GM21390 (cell line): ENCODE measurements around the gene TGFB1.
"Not testable (repeated sequence)": the region's sequence is repeated elsewhere in the genome, so short reads cannot be mapped to it uniquely, and the experiment has no call there.

ENCODE experiments used
- ATAC-seq: cut with Tn5 transposase; IDR thresholded peaks from one replicate; pipeline ENCODE4 v1.9.1; 2021; ENCODE audit not compliant: unreplicated experiment

TGFB1 gene

DNA sequence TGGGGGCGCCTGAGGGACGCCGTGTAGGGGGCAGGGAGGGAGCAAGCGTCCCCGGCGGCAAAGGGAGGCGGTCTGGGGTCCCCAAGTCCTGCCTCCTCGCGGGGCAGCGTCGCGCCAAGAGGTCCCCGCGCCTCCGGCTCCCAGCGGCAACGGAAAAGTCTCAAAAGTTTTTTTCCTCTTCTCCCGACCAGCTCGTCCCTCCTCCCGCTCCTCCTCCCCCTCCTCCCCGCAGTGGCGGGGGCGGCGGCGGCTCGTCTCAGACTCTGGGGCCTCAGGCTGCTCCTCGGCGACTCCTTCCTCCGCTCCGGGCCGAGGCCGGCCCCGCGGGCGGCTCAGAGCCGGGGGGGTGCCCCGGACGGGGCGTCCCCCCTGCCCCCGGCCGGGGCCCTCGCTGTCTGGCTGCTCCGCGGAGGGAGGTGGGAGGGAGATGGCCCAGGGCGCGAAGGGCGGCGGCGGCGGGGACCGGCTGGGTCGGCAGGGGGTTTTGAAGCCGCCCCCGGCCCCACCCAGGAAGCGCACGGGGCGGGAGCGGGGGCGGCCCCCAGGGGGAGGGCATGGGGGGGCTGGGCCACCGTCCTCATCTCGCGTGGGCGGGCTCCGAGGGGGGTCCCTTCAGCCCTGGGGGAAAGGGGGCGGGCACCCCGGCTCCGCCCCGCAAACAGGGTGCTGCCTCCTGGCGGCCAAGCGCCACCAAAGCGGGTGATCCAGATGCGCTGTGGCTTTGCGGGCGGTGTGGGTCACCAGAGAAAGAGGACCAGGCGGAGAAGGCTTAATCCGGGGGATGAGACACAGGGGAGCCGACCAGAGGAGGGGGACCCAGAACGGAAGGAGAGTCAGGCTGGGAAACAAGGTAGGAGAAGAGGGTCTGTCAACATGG lies at the start of gene TGFB1:
Gene TGFB1, minus strand, starts transcription at position 457 of the 877 bp plus-strand sequence. CDS start 878 bp downstream, outside the sequence.
- no peak for ATAC-seq

- ATAC-seq: no peak
Measured at GRCh38 chr19:41402010-41402409, 48.3 kb upstream of the TGFB1 start.

GRCh38 chr19:41401483-41401882 lies 47.8 kb upstream of the TGFB1 start:
- ATAC-seq: no peak

DNA sequence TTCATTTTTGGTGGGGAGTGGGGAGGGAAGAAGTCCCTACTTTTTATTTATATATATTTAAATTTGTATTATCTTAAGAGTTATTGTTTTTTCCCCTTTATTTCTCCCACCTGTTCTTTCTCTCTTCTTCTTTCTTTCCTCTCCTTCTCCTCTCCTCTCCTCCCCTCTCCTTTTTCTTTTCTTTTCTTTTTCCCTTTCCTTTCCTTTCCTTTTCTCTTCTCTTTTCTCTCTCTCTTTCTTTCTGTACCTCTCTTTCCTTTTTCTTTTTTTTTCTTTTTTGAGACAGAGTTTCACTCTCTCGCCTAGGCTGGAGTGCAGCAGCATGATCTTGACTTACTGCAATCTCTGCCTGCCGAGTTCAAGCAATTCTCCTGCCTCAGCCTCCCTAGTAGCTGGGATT lies 45.8 kb upstream of the TGFB1 start:
- ATAC-seq: no peak

DNA sequence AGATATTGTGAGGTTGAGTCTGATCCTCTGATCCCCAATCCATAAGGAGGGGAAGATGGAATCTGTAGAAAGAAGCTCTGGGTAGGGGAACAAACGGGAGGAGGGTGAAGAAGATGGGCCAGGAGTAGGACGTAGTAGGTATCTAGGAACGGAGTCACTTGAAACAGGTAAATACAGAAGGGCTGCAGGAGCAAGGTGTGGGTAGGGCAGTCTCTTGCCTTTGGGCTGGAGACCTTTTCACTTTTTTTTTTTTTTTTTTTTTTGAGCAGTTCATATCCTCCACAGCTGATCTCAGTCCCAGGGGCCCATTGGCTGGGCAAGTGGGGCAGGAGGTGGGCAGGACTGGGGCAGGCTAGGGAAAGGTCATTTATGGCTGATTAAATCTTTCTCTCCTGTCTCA lies 45.4 kb upstream of the TGFB1 start:
- ATAC-seq: no peak

DNA sequence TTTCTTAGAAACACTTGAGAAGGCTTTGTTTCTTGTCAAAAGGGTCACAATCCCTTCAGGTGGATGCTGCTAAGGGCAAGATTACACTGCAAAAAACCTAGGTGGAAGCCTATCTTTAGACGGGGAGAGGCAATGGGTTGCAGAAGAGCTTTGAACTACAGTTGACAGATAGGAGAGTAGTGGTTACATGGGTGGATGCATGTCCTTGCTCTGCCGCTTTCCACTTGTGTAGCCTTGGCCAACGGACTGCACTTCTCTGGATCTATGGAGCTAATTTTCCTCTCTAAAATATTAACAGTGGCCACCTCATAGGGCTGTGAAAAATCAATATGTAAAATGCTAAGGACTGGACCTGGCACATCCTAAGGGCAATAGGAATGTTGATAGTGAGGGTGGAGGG lies 44.9 kb upstream of the TGFB1 start:
- ATAC-seq: no peak

DNA sequence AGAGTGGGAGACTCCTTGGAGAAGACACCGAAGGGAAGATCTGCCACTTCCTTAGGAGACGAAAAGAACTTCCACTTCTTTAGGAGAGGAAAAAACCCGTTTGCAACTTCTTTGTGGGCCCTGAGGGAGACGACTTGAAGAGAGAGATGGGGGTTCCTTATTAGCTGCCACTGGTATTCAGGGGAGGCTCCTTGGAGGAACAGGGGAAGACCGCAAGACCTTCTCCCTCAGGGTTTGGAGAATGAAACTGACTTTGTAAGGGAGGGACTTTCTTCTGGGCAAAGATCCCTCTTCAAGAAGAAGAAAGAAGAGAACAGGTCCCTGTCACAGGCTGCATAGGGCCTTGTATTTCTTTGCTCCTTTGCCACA lies 44.3 kb upstream of the TGFB1 start:
- no peak for ATAC-seq

DNA sequence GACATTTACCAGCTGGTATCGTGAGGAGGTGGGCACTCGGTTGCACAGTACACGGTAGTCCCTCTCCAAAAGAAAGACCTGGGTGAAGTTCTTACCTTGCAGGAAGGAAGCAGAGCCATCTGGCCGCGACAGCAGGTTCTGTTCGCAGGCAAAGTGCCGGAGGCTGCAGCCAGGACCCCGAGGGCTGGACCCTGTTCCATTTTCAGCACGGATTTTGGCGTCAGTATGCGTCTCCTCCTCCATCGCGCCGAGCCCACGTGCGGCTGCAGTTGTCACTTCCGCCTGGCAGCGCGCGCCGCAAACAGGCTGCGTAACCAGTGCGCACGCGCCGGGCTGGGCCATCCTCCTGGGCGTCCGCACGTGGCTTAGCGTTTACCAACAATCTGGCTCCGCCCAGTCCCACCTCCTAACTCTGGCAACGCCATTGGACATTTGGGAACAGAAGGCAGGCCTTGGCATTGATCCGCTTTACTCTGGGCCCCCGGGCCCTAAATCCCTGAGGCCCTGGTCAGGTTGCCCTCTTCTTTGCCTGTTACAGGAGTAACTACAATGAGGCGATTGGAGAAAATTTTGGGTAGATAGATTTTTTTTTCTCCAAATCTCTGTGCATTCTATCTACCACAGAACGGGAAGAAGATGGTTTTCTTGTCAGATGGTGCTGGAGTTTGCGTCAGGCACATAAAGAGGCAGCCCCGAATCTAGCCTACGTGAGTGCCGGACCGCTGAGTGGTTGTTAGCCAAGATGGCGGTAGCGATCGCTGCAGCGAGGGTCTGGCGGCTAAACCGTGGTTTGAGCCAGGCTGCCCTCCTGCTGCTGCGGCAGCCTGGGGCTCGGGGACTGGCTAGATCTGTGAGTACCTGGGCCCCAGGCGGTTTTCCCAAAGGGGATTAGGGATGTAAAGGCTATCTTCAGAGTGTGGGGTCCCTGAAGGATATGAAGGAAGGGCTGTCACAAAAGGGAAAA lies 43.6 kb upstream of the TGFB1 start, which contains the start of the genes BCKDHA and EXOSC5:
Gene BCKDHA, plus strand, starts transcription at position 733 of the 964 bp plus-strand sequence. Its CDS starts 10 bp downstream, at position 743.
Gene EXOSC5, minus strand, starts transcription at position 274 of the 964 bp plus-strand sequence. Its CDS starts 31 bp downstream, at position 243.
- ATAC-seq: peak; percentile 85

DNA sequence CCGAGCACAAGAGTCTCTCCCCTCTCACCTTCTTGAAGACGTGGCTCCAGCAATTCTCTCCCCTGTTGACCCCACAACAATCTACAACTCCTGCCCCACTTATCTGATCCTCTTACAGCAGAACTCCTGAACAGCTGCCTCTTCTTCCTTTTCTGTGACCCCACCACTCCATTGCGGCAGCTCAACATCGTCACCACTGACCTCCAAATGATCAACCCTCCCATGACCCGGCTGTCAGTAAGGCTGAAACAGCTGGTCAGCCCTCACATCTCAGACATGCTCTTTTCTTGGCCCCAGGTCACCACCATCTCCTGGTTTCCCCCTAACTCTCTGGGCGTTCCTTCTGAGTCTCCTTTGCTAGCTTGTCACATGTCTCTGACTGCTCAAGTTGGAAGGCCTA lies 41.6 kb upstream of the TGFB1 start:
- no peak for ATAC-seq

DNA sequence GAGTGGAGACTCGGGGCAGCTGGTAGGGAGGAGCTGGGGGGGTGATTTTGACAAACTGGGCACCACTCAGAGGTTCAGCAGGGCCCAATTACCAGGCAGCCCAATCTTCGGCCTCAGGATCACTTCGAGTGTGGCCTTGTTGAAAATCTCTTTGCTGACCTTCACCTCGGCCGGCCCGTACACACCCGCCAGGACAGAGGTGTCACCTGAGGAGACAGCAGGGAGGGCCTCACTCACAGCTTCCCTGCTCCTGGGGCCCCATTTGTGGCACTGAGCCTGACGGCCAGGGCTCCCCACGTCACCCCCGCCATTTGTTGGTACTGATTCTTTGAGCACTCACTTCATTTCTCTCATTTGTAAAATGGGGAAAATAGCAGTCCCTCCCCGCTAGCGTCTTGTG lies 39.1 kb upstream of the TGFB1 start:
- no peak for ATAC-seq

DNA sequence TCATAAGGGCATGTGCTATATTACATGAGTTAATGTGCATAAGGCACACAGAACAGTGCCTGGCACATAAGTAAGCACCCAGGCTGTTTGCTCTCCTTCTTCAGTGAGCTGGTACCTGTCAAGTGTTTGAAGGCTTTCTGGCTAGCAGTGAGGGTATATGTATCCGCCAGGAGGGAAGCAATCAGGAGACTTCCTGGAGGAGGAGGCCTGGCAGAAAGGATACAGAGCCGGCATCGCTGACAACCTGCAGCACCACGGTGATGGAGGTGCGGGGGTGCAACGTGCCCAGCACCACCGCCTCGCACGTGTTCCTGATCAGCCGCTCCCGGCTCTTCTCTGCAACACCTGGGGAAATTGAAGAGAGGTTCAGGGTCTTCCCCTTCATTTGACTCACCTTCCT lies 37.9 kb upstream of the TGFB1 start:
- ATAC-seq: no peak

GRCh38 chr19:41386442-41386841 lies 32.7 kb upstream of the TGFB1 start:
- no peak for ATAC-seq

DNA sequence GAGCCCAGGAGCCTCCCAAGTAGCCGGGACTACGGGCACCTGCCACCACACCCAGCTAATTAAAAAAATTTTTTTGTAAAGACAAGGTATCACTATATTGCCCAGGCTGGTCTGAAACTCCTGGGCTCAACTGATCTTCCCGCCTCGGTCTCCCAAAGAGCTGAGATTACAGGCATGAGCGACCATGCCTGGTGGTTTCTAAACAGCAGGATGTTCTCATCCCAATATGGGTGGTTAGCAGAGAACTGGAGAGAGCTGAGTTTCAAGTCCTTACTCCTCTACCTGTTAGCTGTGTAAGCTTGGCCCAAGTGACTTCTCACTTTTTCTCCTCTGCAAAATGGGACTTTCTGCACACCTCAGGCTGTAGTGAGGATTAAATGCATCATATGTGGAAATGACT lies 30.6 kb upstream of the TGFB1 start:
- ATAC-seq: no peak

DNA sequence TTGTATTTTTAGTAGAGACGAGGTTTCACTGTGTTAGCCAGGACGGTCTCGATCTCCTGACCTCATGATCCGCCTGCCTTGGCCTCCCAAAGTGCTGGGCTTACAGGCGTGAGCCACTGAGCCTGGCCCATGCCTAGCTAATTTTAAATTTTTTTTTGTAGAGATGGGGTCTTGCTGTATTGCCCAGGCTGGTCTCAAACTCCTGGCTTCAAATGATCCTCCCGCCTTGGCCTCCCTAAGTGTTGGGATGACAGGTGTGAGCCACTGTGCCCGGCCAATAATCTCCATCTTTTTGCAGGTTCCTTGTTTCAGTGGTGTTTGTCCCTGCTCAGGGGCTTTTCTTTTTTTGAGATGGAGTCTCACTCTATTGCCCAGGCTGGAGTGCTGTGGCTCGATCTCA lies 27.8 kb upstream of the TGFB1 start:
- ATAC-seq: not testable (repeated sequence)

- no peak for ATAC-seq
Measured at GRCh38 chr19:41377977-41378709, 24.4 kb upstream of the TGFB1 start.

DNA sequence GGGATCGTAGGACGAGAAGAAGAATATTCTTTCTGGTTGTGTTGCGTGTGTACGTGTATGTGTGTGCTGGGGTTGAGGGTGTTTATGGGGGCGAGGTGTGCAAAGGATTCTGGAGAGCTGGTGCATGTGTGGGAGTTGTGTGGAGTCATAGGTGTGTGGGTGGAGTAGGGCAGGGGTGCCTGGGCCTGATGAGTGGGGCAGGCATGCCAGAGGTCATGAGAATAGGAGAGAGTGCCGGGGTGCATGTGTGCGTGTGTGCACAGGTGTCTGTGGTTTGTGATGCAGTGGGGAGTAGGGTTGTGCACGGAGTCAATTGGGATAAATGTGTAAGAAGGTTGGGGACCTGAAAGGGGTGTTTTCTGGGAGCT lies 23.3 kb upstream of the TGFB1 start:
- ATAC-seq: no peak

GRCh38 chr19:41376241-41376997 lies 22.7 kb upstream of the TGFB1 start, which contains the start of gene TMEM91:
Gene TMEM91 (plus strand): TSS chr19:41376533. CDS start chr19:41378310, 1,777 bp downstream.
- no peak for ATAC-seq

- ATAC-seq: no peak
Measured at GRCh38 chr19:41373993-41374392, 20.3 kb upstream of the TGFB1 start.

DNA sequence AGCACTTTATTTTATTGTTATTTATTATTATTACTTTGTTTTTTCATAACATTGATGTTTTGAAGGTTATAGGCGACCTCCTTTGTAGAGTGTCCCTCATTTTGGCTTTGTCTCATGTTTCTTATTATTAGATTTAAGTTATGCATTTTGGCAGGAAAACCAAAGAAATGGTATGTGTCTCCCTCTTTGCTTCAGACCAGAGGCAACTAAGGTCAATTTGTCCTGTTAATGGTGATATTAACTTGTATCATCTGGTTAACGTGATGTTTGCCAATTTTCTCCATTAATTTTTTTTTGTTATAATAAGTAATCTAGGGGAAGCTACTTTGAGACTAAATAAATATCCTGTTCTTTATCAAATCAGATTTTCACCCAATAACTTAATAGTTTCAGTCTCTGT lies 18.8 kb upstream of the TGFB1 start:
- ATAC-seq: no peak

GRCh38 chr19:41371541-41371940 lies 17.8 kb upstream of the TGFB1 start:
- ATAC-seq: no peak
